ENCODE measurements around the gene GPR108.

Gene GPR108

GRCh38 chr19:6723738-6724137, 13.6 kb downstream of the GPR108 start:
- H3K27me3 Mint-ChIP-seq = no peaks in the 10 kb centered on the region
- H3K4me3 Mint-ChIP-seq = no peak overlapping the region
- H3K4me1 Mint-ChIP-seq (ENCODE audit: low read depth) = peaks cover 21% of the 10 kb centered on the region

GRCh38 chr19:6723108-6723618, 14.2 kb downstream of the GPR108 start:
- no peaks in the 10 kb centered on the region for H3K36me3 Mint-ChIP-seq (ENCODE audit: low read depth)
- H3K9me3 Mint-ChIP-seq = no peaks in the 10 kb centered on the region
- no peaks in the 10 kb centered on the region for H3K27me3 Mint-ChIP-seq
- H3K4me1 Mint-ChIP-seq (ENCODE audit: low read depth) = peaks cover 21% of the 10 kb centered on the region
- H3K4me3 Mint-ChIP-seq = no peak overlapping the region
- H3K27ac Mint-ChIP-seq = no peak overlapping the region
- DNase-seq = no peak

More at GRCh38 chr19:6723738-6724137, 13.6 kb downstream of the GPR108 start:
- no peak overlapping the region for H3K27ac Mint-ChIP-seq
- no peak for DNase-seq
- H3K9me3 Mint-ChIP-seq = no peaks in the 10 kb centered on the region
- no peaks in the 10 kb centered on the region for H3K36me3 Mint-ChIP-seq (ENCODE audit: low read depth)

- no peak overlapping the region for H3K4me3 Mint-ChIP-seq
- H3K27me3 Mint-ChIP-seq = no peaks in the 10 kb centered on the region
- no peaks in the 10 kb centered on the region for H3K9me3 Mint-ChIP-seq
- no peak overlapping the region for H3K27ac Mint-ChIP-seq
- peaks cover 26% of the 10 kb centered on the region for H3K4me1 Mint-ChIP-seq (ENCODE audit: low read depth)
- H3K36me3 Mint-ChIP-seq (ENCODE audit: low read depth) = no peaks in the 10 kb centered on the region
- no peak for DNase-seq
These were observed 15.6 kb downstream of the GPR108 start for GRCh38 chr19:6721773-6722172.

DNA sequence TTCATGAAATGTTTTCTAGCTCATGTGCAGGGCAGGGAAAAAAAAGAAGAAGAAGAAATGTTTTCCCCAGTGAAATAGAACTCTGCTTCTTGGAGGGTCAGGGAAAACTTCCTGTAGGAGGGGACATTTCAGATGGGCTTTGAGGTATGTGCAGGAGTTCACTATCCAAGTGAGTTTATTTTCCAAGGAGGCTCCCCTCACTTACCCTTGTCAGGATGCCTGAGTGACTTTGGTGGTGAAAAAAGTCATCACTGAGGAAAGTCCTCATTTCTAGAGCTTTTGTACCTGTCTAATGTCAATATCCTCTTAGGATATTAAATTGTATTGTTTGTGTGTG, 16.3 kb downstream of the GPR108 start:
- Mint-ChIP-seq H3K9me3 (no peaks in the 10 kb centered on the region), H3K27ac (no peak overlapping the region), H3K27me3 (no peaks in the 10 kb centered on the region), H3K36me3 (ENCODE audit: low read depth) (no peaks in the 10 kb centered on the region), H3K4me1 (ENCODE audit: low read depth) (peaks cover 26% of the 10 kb centered on the region), H3K4me3 (no peak overlapping the region)
- no peak for DNase-seq

DNA sequence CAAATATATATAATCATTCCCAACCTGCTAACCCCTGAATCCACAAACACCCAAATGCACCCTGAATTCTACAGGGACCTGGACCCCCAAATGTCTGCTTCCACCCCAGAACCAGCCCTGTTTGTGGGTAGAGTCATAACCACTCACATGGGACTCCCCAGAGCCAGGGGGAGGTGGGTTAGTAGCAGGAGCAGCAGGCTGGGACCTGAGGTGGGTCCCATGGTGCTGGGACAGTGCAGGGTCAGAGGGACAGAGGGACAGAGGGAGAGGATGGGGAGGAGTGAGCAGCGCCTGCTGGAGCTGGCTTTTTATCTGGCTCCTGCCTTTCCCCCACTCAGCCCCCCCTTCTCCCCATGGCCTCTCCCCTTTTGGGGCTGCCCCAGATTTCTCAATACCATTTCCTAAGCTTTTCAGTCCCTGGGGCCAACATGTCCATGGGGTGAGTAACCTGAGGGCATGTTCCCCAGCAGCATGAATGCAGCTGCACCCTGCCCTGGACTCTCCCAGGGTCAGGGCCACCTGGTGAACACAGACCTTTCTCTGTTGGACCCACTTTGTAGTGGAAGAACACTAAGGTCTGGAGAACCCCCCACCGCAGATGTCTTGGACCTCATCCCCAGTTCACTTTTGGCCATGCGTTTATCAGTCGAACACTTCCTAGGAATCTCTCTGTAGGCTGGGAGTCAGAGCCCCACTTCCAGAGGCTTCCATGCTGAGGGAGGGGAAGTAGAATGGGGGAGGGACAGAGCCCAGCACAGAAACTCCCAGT, 16.8 kb downstream of the GPR108 start, which contains the start of gene C3:
C3 (minus strand) TSS at position 282 of the 769 bp plus-strand sequence; CDS start at position 221, 61 bp downstream.
- Mint-ChIP-seq H3K4me1 (ENCODE audit: low read depth) (peaks cover 26% of the 10 kb centered on the region), H3K27me3 (no peaks in the 10 kb centered on the region), H3K9me3 (no peaks in the 10 kb centered on the region), H3K36me3 (ENCODE audit: low read depth) (no peaks in the 10 kb centered on the region), H3K27ac (no peak within 1 kb of the TSS), H3K4me3 (no peak within 1 kb of the TSS)
- no peak for DNase-seq

GRCh38 chr19:6719992-6720368, 17.4 kb downstream of the GPR108 start:
- H3K9me3 Mint-ChIP-seq = no peaks in the 10 kb centered on the region
- H3K4me1 Mint-ChIP-seq (ENCODE audit: low read depth) = peaks cover 23% of the 10 kb centered on the region
- no peaks in the 10 kb centered on the region for H3K36me3 Mint-ChIP-seq (ENCODE audit: low read depth)
- H3K27me3 Mint-ChIP-seq = no peaks in the 10 kb centered on the region
- no peak overlapping the region for H3K27ac Mint-ChIP-seq
- H3K4me3 Mint-ChIP-seq = no peak overlapping the region
- DNase-seq = no peak

- Mint-ChIP-seq H3K9me3 (no peaks in the 10 kb centered on the region), H3K4me3 (no peak overlapping the region), H3K27ac (no peak overlapping the region), H3K36me3 (ENCODE audit: low read depth) (no peaks in the 10 kb centered on the region), H3K4me1 (ENCODE audit: low read depth) (peaks cover 23% of the 10 kb centered on the region), H3K27me3 (no peaks in the 10 kb centered on the region)
- DNase-seq = no peak
These were observed 17.9 kb downstream of the GPR108 start for GRCh38 chr19:6719540-6719861.

- Mint-ChIP-seq H3K36me3 (ENCODE audit: low read depth) (no peaks in the 10 kb centered on the region), H3K4me1 (ENCODE audit: low read depth) (peaks cover 23% of the 10 kb centered on the region), H3K27me3 (no peaks in the 10 kb centered on the region), H3K27ac (no peak overlapping the region), H3K9me3 (no peaks in the 10 kb centered on the region), H3K4me3 (no peak overlapping the region)
- DNase-seq = no peak
These were observed 18.4 kb downstream of the GPR108 start for GRCh38 chr19:6718741-6719539.

GRCh38 chr19:6718111-6718740, 19.2 kb downstream of the GPR108 start:
- Mint-ChIP-seq H3K27me3 (no peaks in the 10 kb centered on the region), H3K4me1 (ENCODE audit: low read depth) (peaks cover 21% of the 10 kb centered on the region), H3K9me3 (no peaks in the 10 kb centered on the region), H3K36me3 (ENCODE audit: low read depth) (no peaks in the 10 kb centered on the region), H3K27ac (no peak overlapping the region), H3K4me3 (no peak overlapping the region)
- no peak for DNase-seq

DNA sequence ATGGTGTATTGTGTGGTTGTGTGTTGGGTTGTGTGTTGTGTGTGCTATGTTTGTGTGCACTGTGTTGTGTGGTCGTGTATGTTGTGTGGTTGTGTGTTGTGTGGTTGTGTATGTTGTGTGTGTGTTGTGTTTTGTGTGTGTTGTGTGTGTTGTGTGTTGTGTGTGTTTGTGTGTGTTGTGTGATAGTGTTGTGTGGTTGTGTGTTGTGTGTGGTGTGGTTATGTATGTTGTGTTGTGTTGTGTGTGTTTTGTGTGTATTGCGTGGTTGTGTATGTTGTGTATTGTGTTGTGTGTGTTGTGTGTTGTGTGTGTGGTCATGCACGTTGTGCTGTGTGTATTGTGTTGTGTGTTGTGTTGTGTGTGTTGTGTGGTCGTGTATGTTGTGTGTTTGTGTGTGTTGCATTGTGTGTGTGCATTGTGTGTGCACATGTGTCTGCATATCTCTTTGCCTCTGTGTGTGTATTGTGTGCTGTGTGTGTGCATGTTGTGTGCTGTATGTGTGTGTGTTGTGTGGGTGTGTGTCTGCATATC, 19.9 kb downstream of the GPR108 start:
- Mint-ChIP-seq H3K27me3 (no peaks in the 10 kb centered on the region), H3K4me3 (no peak overlapping the region), H3K4me1 (ENCODE audit: low read depth) (peaks cover 18% of the 10 kb centered on the region), H3K36me3 (ENCODE audit: low read depth) (no peaks in the 10 kb centered on the region), H3K9me3 (no peaks in the 10 kb centered on the region), H3K27ac (no peak overlapping the region)
- DNase-seq = no peak

- H3K27me3 Mint-ChIP-seq = no peaks in the 10 kb centered on the region
- no peak overlapping the region for H3K4me3 Mint-ChIP-seq
- no peak overlapping the region for H3K27ac Mint-ChIP-seq
- no peaks in the 10 kb centered on the region for H3K36me3 Mint-ChIP-seq (ENCODE audit: low read depth)
- no peaks in the 10 kb centered on the region for H3K9me3 Mint-ChIP-seq
- no peak for DNase-seq
- peaks cover 16% of the 10 kb centered on the region for H3K4me1 Mint-ChIP-seq (ENCODE audit: low read depth)
These were observed 20.3 kb downstream of the GPR108 start for GRCh38 chr19:6717036-6717435.

DNA sequence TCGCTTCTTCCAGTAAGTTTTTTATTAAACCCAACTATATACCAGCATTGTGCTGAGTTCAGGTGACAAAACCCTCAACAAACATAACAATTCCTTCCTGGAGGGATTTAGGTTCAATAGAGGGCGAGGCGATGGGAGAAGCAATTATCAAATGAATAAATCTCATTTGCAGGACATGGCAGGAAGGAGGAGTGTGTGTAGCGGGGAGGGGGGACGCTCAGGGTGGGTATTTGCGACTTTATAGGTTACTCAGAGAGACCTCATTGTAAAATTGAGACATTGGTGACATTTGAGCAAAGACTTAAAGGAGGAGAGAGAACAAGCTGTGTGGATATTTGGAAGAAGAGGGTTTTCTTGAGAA, 20.8 kb downstream of the GPR108 start:
- no peak overlapping the region for H3K27ac Mint-ChIP-seq
- peaks cover 14% of the 10 kb centered on the region for H3K4me1 Mint-ChIP-seq (ENCODE audit: low read depth)
- H3K36me3 Mint-ChIP-seq (ENCODE audit: low read depth) = no peaks in the 10 kb centered on the region
- H3K9me3 Mint-ChIP-seq = no peaks in the 10 kb centered on the region
- peaks cover 2% of the 10 kb centered on the region for H3K27me3 Mint-ChIP-seq
- DNase-seq = no peak
- no peak overlapping the region for H3K4me3 Mint-ChIP-seq

GRCh38 chr19:6714749-6715555, 22.4 kb downstream of the GPR108 start:
- H3K36me3 Mint-ChIP-seq (ENCODE audit: low read depth) = no peaks in the 10 kb centered on the region
- peaks cover 16% of the 10 kb centered on the region for H3K4me1 Mint-ChIP-seq (ENCODE audit: low read depth)
- DNase-seq = no peak
- H3K27me3 Mint-ChIP-seq = peaks cover 18% of the 10 kb centered on the region
- no peaks in the 10 kb centered on the region for H3K9me3 Mint-ChIP-seq
- no peak overlapping the region for H3K27ac Mint-ChIP-seq
- no peak overlapping the region for H3K4me3 Mint-ChIP-seq
